H1 (cell line): ENCODE results near the gene NT5E.

Experiments used
- ASH2L ChIP-seq: fragments of 200-600, 300-600 bp; sonication (generic); IDR thresholded peaks from one replicate; pipeline ENCODE4 v1.7.1; 2017; ENCODE audit warnings: low read length
- ATF3 ChIP-seq: IDR thresholded peaks from 2 replicates; pipeline ENCODE4 v1.6.1; 2011; ENCODE audit warnings: low read depth, mild to moderate bottlenecking, low read length; ENCODE audit not compliant: insufficient read depth
- CBX5 ChIP-seq: fragments of 300-800, 300-1000 bp; sonication (generic); IDR thresholded peaks from 2 replicates; pipeline ENCODE4 v1.7.1; 2016; ENCODE audit warnings: antibody characterized with exemption, low read length, low read depth
- CHD7 ChIP-seq: fragments of 300-600 bp; sonication (generic); IDR thresholded peaks from 2 replicates; pipeline ENCODE4 v1.7.1; 2012; ENCODE audit warnings: low read length, moderate library complexity, mild to moderate bottlenecking, inconsistent platforms; ENCODE audit not compliant: insufficient replicate concordance
- CTCF ChIP-seq, 3 experiments: IDR thresholded peaks; 1 replicate in 2 of 3; 2 replicates in 1 of 3; pipeline versions ENCODE4 v1.5.1 to v1.6.1; 2011; ENCODE audit warnings: low read length in 3 of 3, mild to moderate bottlenecking in 3 of 3, inconsistent platforms in 2 of 3, low read depth in 1 of 3, moderate library complexity in 1 of 3; ENCODE audit not compliant: insufficient read depth in 1 of 3; ENCODE audit errors: control extremely low read depth in 1 of 3
- EP300 ChIP-seq, 2 experiments: IDR thresholded peaks; 1 replicate in 1 of 2; 2 replicates in 1 of 2; pipeline ENCODE4 v1.6.1; 2011 to 2012; ENCODE audit warnings: low read depth in 2 of 2, low read length in 2 of 2, mild to moderate bottlenecking in 2 of 2, borderline replicate concordance in 1 of 2, inconsistent platforms in 1 of 2, moderate library complexity in 1 of 2
- EZH2 ChIP-seq: fragments of 200-600 bp; sonication (generic); IDR thresholded peaks from 2 replicates; pipeline ENCODE4 v1.7.1; 2012; ENCODE audit warnings: low read depth, mild to moderate bottlenecking, moderate library complexity, low read length, inconsistent platforms; ENCODE audit not compliant: severe bottlenecking
- MAFK ChIP-seq: IDR thresholded peaks from 2 replicates; pipeline ENCODE4 v1.6.1; 2012; ENCODE audit warnings: low read depth, mild to moderate bottlenecking, improper control_type of control experiment, low read length
- POLR2AphosphoS5 ChIP-seq: IDR thresholded peaks from 2 replicates; pipeline ENCODE4 v1.6.1; 2011; ENCODE audit warnings: low read depth, low read length

- TF ChIP-seq EZH2: no peak
- no peak for TF ChIP-seq MAFK
- no peak for TF ChIP-seq CHD7
- no peak for TF ChIP-seq CBX5
- no peak for TF ChIP-seq CTCF (IDR thresholded peaks at IDR 0.05; ENCODE audit: control extremely low read depth in 1 of 3, insufficient read depth in 1 of 3, low read depth in 1 of 3, low read length in 3 of 3)
- no peak for TF ChIP-seq POLR2AphosphoS5
- TF ChIP-seq ASH2L: no peak
- no peak for TF ChIP-seq ATF3
- TF ChIP-seq EP300 (IDR thresholded peaks at IDR 0.05; ENCODE audit: borderline replicate concordance in 1 of 2, low read depth in 2 of 2, low read length in 2 of 2): no peak
Measured at GRCh38 chr6:85496009-85496579, 46.2 kb downstream of the NT5E start.
